Kidney glomerular epithelial cell (primary cell): Measurements from ENCODE around the gene ZNF841.
A peak's percentile ranks its signal among the peaks of the same experiment; 100 is the strongest.
"Not testable (repeated sequence)": the region's sequence is repeated elsewhere in the genome, so short reads cannot be mapped to it uniquely, and the experiment has no call there.

ENCODE experiments used
- DNase-seq: peaks from one replicate; lab custom pipeline; 2025; lab: John Stamatoyannopoulos, UW

Gene ZNF841

GRCh38 chr19:52095172-52096014 lies at the start of gene ZNF841:
Gene ZNF841, minus strand, starts transcription at chr19:52095765. Its CDS starts 10,964 bp downstream, at chr19:52084801.
- DNase-seq, result peak; percentile 82

- DNase-seq, result no peak
Observed at GRCh38 chr19:52142001-52142595, 46.5 kb upstream of the ZNF841 start.

- no peak for DNase-seq
Observed at GRCh38 chr19:52141203-52141602, 45.6 kb upstream of the ZNF841 start.

GRCh38 chr19:52140032-52140710 lies 44.6 kb upstream of the ZNF841 start:
- no peak for DNase-seq

GRCh38 chr19:52139252-52140031 lies 43.9 kb upstream of the ZNF841 start, which contains the start of gene ZNF616:
Gene ZNF616, minus strand, starts transcription at chr19:52139938. Its CDS starts 9,426 bp downstream, at chr19:52130512.
- DNase-seq, result peak; percentile 76

- DNase-seq, result no peak
Observed at GRCh38 chr19:52138983-52139251, 43.4 kb upstream of the ZNF841 start.

- peak; percentile 31 for DNase-seq
Observed at GRCh38 chr19:52138278-52138982, 42.9 kb upstream of the ZNF841 start.

- DNase-seq, result no peak
Observed at GRCh38 chr19:52120286-52120685, 24.7 kb upstream of the ZNF841 start.

GRCh38 chr19:52115526-52116053 lies 20.0 kb upstream of the ZNF841 start:
- DNase-seq, result no peak

GRCh38 chr19:52114691-52115090 lies 19.1 kb upstream of the ZNF841 start:
- no peak for DNase-seq

GRCh38 chr19:52112624-52113023 lies 17.1 kb upstream of the ZNF841 start:
- no peak for DNase-seq

- no peak for DNase-seq
Observed at GRCh38 chr19:52110780-52111179, 15.2 kb upstream of the ZNF841 start.

- DNase-seq, result no peak
Observed at GRCh38 chr19:52102782-52103181, 7.2 kb upstream of the ZNF841 start.

- DNase-seq, result no peak
Observed at GRCh38 chr19:52101866-52102562, 6.4 kb upstream of the ZNF841 start.

- DNase-seq, result no peak
Observed at GRCh38 chr19:52099497-52100138, 4.1 kb upstream of the ZNF841 start.

- DNase-seq, result not testable (repeated sequence)
Observed at GRCh38 chr19:52096416-52096815, 851 bp upstream of the ZNF841 start.

- DNase-seq, result no peak
Observed at GRCh38 chr19:52094526-52095130, 937 bp downstream of the ZNF841 start.

- no peak for DNase-seq
Observed at GRCh38 chr19:52086481-52086880, 9.1 kb downstream of the ZNF841 start.

- no peak for DNase-seq
Observed at GRCh38 chr19:52070496-52070895, 25.1 kb downstream of the ZNF841 start.

GRCh38 chr19:52069653-52070052 lies 25.9 kb downstream of the ZNF841 start:
- DNase-seq, result no peak
